Smooth muscle cell (in vitro differentiated cells): ENCODE results near the gene WNK4. TPM values are rescaled to one million over a fixed set of nuclear protein-coding genes. Genes with fewer than 3 reads are reported as not detected.

Experiments
- DNase-seq: peaks from one replicate; lab custom pipeline; 2025; ENCODE audit not compliant: unreplicated experiment; lab: John Stamatoyannopoulos, UW
- H2AFZ ChIP-seq: fragments of 200-600 bp; sonication (generic); 2 replicates; pipeline ENCODE4 v1.6.0; 2016; ENCODE audit warnings: antibody characterized with exemption, low read depth, mild to moderate bottlenecking
- H3F3A ChIP-seq: fragments of 200-600 bp; sonication (generic); 2 replicates; pipeline ENCODE4 v1.6.0; 2017; ENCODE audit warnings: antibody characterized with exemption, low read depth
- H3K27ac ChIP-seq: fragments of 200-600 bp; sonication (generic); 2 replicates; pipeline ENCODE4 v1.5.1; 2016; ENCODE audit warnings: low read depth, mild to moderate bottlenecking
- H3K27me3 ChIP-seq: fragments of 200-600 bp; sonication (generic); 2 replicates; pipeline ENCODE4 v1.6.1; 2016; ENCODE audit warnings: low read depth, mild to moderate bottlenecking
- H3K36me3 ChIP-seq: fragments of 200-600 bp; sonication (generic); 2 replicates; pipeline ENCODE4 v1.5.1; 2016; ENCODE audit warnings: low read depth
- H3K4me1 ChIP-seq: fragments of 200-600 bp; sonication (generic); 2 replicates; pipeline ENCODE4 v1.5.1; 2016; ENCODE audit warnings: low read depth
- H3K4me2 ChIP-seq: fragments of 200-600 bp; sonication (generic); 2 replicates; pipeline ENCODE4 v1.6.0; 2016; ENCODE audit warnings: mild to moderate bottlenecking
- H3K4me3 ChIP-seq: fragments of 200-600 bp; sonication (generic); 2 replicates; pipeline ENCODE4 v1.5.1; 2016; ENCODE audit warnings: mild to moderate bottlenecking
- H3K79me2 ChIP-seq: fragments of 200-600 bp; sonication (generic); 2 replicates; pipeline ENCODE4 v1.6.0; 2016; ENCODE audit warnings: low read depth, mild to moderate bottlenecking
- H3K9ac ChIP-seq: fragments of 200-600 bp; sonication (generic); 2 replicates; pipeline ENCODE4 v1.6.0; 2016; ENCODE audit warnings: low read depth
- H3K9me3 ChIP-seq: fragments of 200-600 bp; sonication (generic); replicated peaks from 2 replicates; pipeline ENCODE4 v1.5.1; 2016; ENCODE audit warnings: low read depth
- H4K20me1 ChIP-seq: fragments of 200-600 bp; sonication (generic); 2 replicates; pipeline ENCODE4 v1.6.0; 2016; ENCODE audit warnings: low read depth
- WGBS: methylation state at CpG from one replicate; pipeline ENCODE4 v1.1.7; 2016; ENCODE audit warnings: low lambda C conversion rate; 5-methylcytosine and 5-hydroxymethylcytosine counted together
- microRNA-seq: library from miRNA; unstranded; fragments of <30 nt; microRNA quantifications from one replicate; pipeline ENCODE4, GENCODE V29; 2016; ENCODE audit warnings: borderline number of aligned reads
- polyA plus RNA-seq: library from polyadenylated mRNA; unstranded; fragments of >200 nt; fragmentation: Nextera tagmentation; extraction: Ambion mirVana; gene quantifications from 2 replicates; pipeline ENCODE4 v1.2.1, GENCODE V29; 2016
- small RNA-seq: library from RNA; depleted of rRNA; stranded (forward); fragments of <200 nt; gene quantifications from one replicate; pipeline ENCODE3, GENCODE V24; 2014
- total RNA-seq: library from RNA; depleted of rRNA; stranded (reverse); fragments of >200 nt; gene quantifications from 2 replicates; pipeline ENCODE4 v1.2.3, GENCODE V29; 2014
- TF ChIP-seq, protein P1 (sequence below): fragments of 200-600 bp; sonication (generic); IDR thresholded peaks from 2 replicates; pipeline ENCODE4 v1.5.1; 2017; ENCODE audit warnings: borderline replicate concordance, mild to moderate bottlenecking, antibody characterized with exemption; ENCODE audit not compliant: insufficient read depth, poor library complexity, severe bottlenecking

The WNK4 gene
- total and polyA plus RNA-seq, 2 experiments from 2014 or later: 0.49 TPM; not detected in 1

DNA sequence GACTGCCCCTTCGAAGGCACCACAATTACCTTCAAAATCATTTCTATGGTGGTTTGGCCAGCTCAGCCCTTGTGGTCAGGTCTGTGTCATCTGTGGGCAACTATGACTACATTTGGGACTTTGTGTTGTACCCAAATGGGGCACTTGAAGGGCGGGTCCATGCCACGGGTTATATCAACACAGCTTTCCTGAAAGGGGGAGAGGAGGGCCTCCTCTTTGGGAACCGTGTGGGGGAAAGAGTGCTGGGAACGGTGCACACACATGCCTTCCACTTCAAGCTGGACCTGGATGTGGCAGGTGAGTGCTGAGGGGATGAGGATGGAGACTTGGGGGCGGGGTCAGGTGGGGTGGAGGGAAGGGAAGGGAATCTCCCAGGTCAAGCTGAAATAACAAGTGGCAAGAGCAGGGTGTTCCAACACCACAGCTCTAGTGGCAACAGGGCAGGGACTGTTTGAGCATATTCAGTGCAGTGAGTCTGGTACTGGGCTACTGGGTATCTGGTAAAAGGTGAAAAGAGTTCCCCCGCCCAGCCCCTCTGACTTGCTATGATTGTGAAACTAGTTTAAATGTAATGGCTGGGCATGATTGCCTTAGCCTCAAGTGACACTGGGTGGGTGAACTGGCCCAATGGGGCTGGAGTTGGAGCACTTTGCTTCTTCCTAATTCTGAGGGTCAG, 65.6 kb downstream of the WNK4 start:
- Histone ChIP-seq H3K9ac (no peak overlapping the region), H3K4me2 (no peak overlapping the region), H3K79me2 (no peaks in the 10 kb centered on the region), H3K27ac (peak overlapping the region; percentile 47), H3K27me3 (no peaks in the 10 kb centered on the region), H3K4me3 (no peak overlapping the region), H2AFZ (no peak overlapping the region), H3K4me1 (no peaks in the 10 kb centered on the region), H4K20me1 (peaks cover 6% of the 10 kb centered on the region), H3K36me3 (peaks cover 10% of the 10 kb centered on the region), H3F3A (peaks cover 6% of the 10 kb centered on the region), H3K9me3 (no peaks in the 10 kb centered on the region)
- WGBS: 90% methylated on average over 7 of the region's 7 CpGs
- TF ChIP-seq, protein P1, sequence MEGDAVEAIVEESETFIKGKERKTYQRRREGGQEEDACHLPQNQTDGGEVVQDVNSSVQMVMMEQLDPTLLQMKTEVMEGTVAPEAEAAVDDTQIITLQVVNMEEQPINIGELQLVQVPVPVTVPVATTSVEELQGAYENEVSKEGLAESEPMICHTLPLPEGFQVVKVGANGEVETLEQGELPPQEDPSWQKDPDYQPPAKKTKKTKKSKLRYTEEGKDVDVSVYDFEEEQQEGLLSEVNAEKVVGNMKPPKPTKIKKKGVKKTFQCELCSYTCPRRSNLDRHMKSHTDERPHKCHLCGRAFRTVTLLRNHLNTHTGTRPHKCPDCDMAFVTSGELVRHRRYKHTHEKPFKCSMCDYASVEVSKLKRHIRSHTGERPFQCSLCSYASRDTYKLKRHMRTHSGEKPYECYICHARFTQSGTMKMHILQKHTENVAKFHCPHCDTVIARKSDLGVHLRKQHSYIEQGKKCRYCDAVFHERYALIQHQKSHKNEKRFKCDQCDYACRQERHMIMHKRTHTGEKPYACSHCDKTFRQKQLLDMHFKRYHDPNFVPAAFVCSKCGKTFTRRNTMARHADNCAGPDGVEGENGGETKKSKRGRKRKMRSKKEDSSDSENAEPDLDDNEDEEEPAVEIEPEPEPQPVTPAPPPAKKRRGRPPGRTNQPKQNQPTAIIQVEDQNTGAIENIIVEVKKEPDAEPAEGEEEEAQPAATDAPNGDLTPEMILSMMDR: no peak
- no peak for DNase-seq

Small RNA genes lying within 50 kb of the gene (microRNA-seq; reads per million reads assigned to microRNA genes)
- 2.3 reads per million for gene MIR6781

Small RNA genes lying within 50 kb of the gene (small RNA-seq; reads per million reads assigned to genes)
- gene HMGN2P15 (not detected), gene MIR6781 (not detected)

Other genes starting within 250 kb of the WNK4 start
- 23.0 and 27.2 TPM in 2 replicates for gene NAGLU, start 244.4 kb upstream of the WNK4 start, total RNA-seq
- 39.9 and 51.6 TPM in 2 replicates for gene NAGLU, start 244.4 kb upstream of the WNK4 start, polyA plus RNA-seq
- 0.40 TPM in 1 of 2 replicates, not detected in the other for gene HSD17B1, start 227.7 kb upstream of the WNK4 start, total RNA-seq
- gene HSD17B1, start 227.7 kb upstream of the WNK4 start, polyA plus RNA-seq: 3.3 and 3.5 TPM in 2 replicates
- gene COASY, start 218.5 kb upstream of the WNK4 start, total RNA-seq: 16.0 and 23.2 TPM in 2 replicates
- gene COASY, start 218.5 kb upstream of the WNK4 start, polyA plus RNA-seq: 65.0 and 68.2 TPM in 2 replicates
- 21.6 and 30.1 TPM in 2 replicates for gene MLX, start 213.5 kb upstream of the WNK4 start, total RNA-seq
- gene MLX, start 213.5 kb upstream of the WNK4 start, polyA plus RNA-seq: 21.1 and 26.4 TPM in 2 replicates
- 5.2 and 5.3 TPM in 2 replicates for gene PSMC3IP, start 202.9 kb upstream of the WNK4 start, total RNA-seq
- 7.7 and 10.0 TPM in 2 replicates for gene PSMC3IP, start 202.9 kb upstream of the WNK4 start, polyA plus RNA-seq
- 40.4 and 67.8 TPM in 2 replicates for gene RETREG3, start 171.2 kb upstream of the WNK4 start, total RNA-seq
- 32.6 and 34.1 TPM in 2 replicates for gene RETREG3, start 171.2 kb upstream of the WNK4 start, polyA plus RNA-seq
- 31.6 and 38.7 TPM in 2 replicates for gene TUBG1, start 170.9 kb upstream of the WNK4 start, total RNA-seq
- 91.2 and 102 TPM in 2 replicates for gene TUBG1, start 170.9 kb upstream of the WNK4 start, polyA plus RNA-seq
- gene TUBG2, start 121.3 kb upstream of the WNK4 start, total RNA-seq: 23.1 and 28.2 TPM in 2 replicates
- 42.3 and 54.6 TPM in 2 replicates for gene TUBG2, start 121.3 kb upstream of the WNK4 start, polyA plus RNA-seq
- 5.0 and 13.3 TPM in 2 replicates for gene PLEKHH3, start 103.6 kb upstream of the WNK4 start, total RNA-seq
- 23.6 and 23.7 TPM in 2 replicates for gene PLEKHH3, start 103.6 kb upstream of the WNK4 start, polyA plus RNA-seq
- 10.1 TPM in 1 of 2 replicates, not detected in the other for gene CCR10, start 98.8 kb upstream of the WNK4 start, total RNA-seq
- 2.0 and 3.8 TPM in 2 replicates for gene CCR10, start 98.8 kb upstream of the WNK4 start, polyA plus RNA-seq
- gene CNTNAP1, start 98.1 kb upstream of the WNK4 start, total RNA-seq: 7.1 and 9.5 TPM in 2 replicates
- 2.0 and 4.5 TPM in 2 replicates for gene CNTNAP1, start 98.1 kb upstream of the WNK4 start, polyA plus RNA-seq
- gene EZH1, start 35.6 kb upstream of the WNK4 start, total RNA-seq: 15.6 and 19.4 TPM in 2 replicates
- gene EZH1, start 35.6 kb upstream of the WNK4 start, polyA plus RNA-seq: 8.0 and 10.0 TPM in 2 replicates
- 8.6 and 8.9 TPM in 2 replicates for gene RAMP2, start 19.4 kb upstream of the WNK4 start, total RNA-seq
- gene RAMP2, start 19.4 kb upstream of the WNK4 start, polyA plus RNA-seq: 22.0 and 25.7 TPM in 2 replicates
- gene VPS25, start 7.2 kb upstream of the WNK4 start, total RNA-seq: 91.0 and 108 TPM in 2 replicates
- gene VPS25, start 7.2 kb upstream of the WNK4 start, polyA plus RNA-seq: 129 and 139 TPM in 2 replicates
- 71.1 and 106 TPM in 2 replicates for gene COA3, start 18.1 kb downstream of the WNK4 start, total RNA-seq
- 127 and 147 TPM in 2 replicates for gene COA3, start 18.1 kb downstream of the WNK4 start, polyA plus RNA-seq
- not detected in 2 replicates for gene CNTD1, start 18.3 kb downstream of the WNK4 start, total RNA-seq
- gene CNTD1, start 18.3 kb downstream of the WNK4 start, polyA plus RNA-seq: 0.17 and 0.71 TPM in 2 replicates
- 57.5 and 66.5 TPM in 2 replicates for gene BECN1, start 43.7 kb downstream of the WNK4 start, total RNA-seq
- 54.8 and 61.9 TPM in 2 replicates for gene BECN1, start 43.7 kb downstream of the WNK4 start, polyA plus RNA-seq
- 56.5 and 67.1 TPM in 2 replicates for gene PSME3, start 52.8 kb downstream of the WNK4 start, total RNA-seq
- gene PSME3, start 52.8 kb downstream of the WNK4 start, polyA plus RNA-seq: 85.3 and 87.0 TPM in 2 replicates
- gene AOC2, start 64.0 kb downstream of the WNK4 start, total RNA-seq: 1.6 and 2.3 TPM in 2 replicates
- 0.91 and 2.1 TPM in 2 replicates for gene AOC2, start 64.0 kb downstream of the WNK4 start, polyA plus RNA-seq
- gene AOC3, start 70.6 kb downstream of the WNK4 start, total RNA-seq: 0.63 and 0.90 TPM in 2 replicates
- gene AOC3, start 70.6 kb downstream of the WNK4 start, polyA plus RNA-seq: 0.65 and 1.5 TPM in 2 replicates
- not detected in 2 replicates for gene G6PC1, start 120.2 kb downstream of the WNK4 start, total RNA-seq
- gene G6PC1, start 120.2 kb downstream of the WNK4 start, polyA plus RNA-seq: not detected in 2 replicates
- 18.6 and 22.0 TPM in 2 replicates for gene AARSD1, start 183.8 kb downstream of the WNK4 start, total RNA-seq
- gene AARSD1, start 183.8 kb downstream of the WNK4 start, polyA plus RNA-seq: 48.0 and 74.0 TPM in 2 replicates
- gene PTGES3L, start 199.5 kb downstream of the WNK4 start, total RNA-seq: 1.3 and 6.7 TPM in 2 replicates
- gene PTGES3L, start 199.5 kb downstream of the WNK4 start, polyA plus RNA-seq: 6.8 and 8.3 TPM in 2 replicates
- 8.2 and 9.3 TPM in 2 replicates for gene RUNDC1, start 200.0 kb downstream of the WNK4 start, total RNA-seq
- 15.7 and 19.2 TPM in 2 replicates for gene RUNDC1, start 200.0 kb downstream of the WNK4 start, polyA plus RNA-seq
- 1,947 and 2,084 TPM in 2 replicates for gene RPL27, start 217.8 kb downstream of the WNK4 start, total RNA-seq
- 963 and 994 TPM in 2 replicates for gene RPL27, start 217.8 kb downstream of the WNK4 start, polyA plus RNA-seq
- 1.5 and 1.9 TPM in 2 replicates for gene IFI35, start 226.2 kb downstream of the WNK4 start, total RNA-seq
- 6.3 and 7.4 TPM in 2 replicates for gene IFI35, start 226.2 kb downstream of the WNK4 start, polyA plus RNA-seq
- gene VAT1, start 241.8 kb downstream of the WNK4 start, total RNA-seq: 146 and 174 TPM in 2 replicates
- gene VAT1, start 241.8 kb downstream of the WNK4 start, polyA plus RNA-seq: 218 and 229 TPM in 2 replicates
- 0.27 and 0.81 TPM in 2 replicates for gene RND2, start 244.6 kb downstream of the WNK4 start, total RNA-seq
- 1.1 and 1.7 TPM in 2 replicates for gene RND2, start 244.6 kb downstream of the WNK4 start, polyA plus RNA-seq